Osteoblast (primary cell): ENCODE data around the gene DUSP8. TPM values are rescaled to one million over a fixed set of nuclear protein-coding genes. Genes with fewer than 3 reads are reported as not detected.

Experiments used
- DNase-seq: peaks from one replicate; pipeline ENCODE4 v3.0.0; 2011; ENCODE audit warnings: low spot score, mixed read lengths; ENCODE audit not compliant: insufficient read length; ENCODE audit errors: missing footprints
- H2AFZ ChIP-seq: 2 replicates; pipeline ENCODE4 v1.6.0; 2011; ENCODE audit warnings: mild to moderate bottlenecking, low read length
- H3K27ac ChIP-seq: 2 replicates; pipeline ENCODE4 v1.5.1; 2011; ENCODE audit warnings: mild to moderate bottlenecking, low read depth, low read length, moderate library complexity
- H3K27me3 ChIP-seq: 2 replicates; pipeline ENCODE4 v1.6.0; 2012; ENCODE audit warnings: mild to moderate bottlenecking, control low read depth, inconsistent platforms, low read length, moderate library complexity; ENCODE audit not compliant: insufficient read depth
- H3K36me3 ChIP-seq: 2 replicates; pipeline ENCODE4 v1.5.1; 2011; ENCODE audit warnings: mild to moderate bottlenecking, low read length, control low read depth, moderate library complexity; ENCODE audit not compliant: insufficient read depth
- H3K4me1 ChIP-seq: 2 replicates; pipeline ENCODE4 v1.5.1; 2011; ENCODE audit warnings: mild to moderate bottlenecking, low read length, control low read depth, moderate library complexity; ENCODE audit not compliant: insufficient read depth
- H3K4me2 ChIP-seq: 2 replicates; pipeline ENCODE4 v1.6.0; 2011; ENCODE audit warnings: mild to moderate bottlenecking, low read length; ENCODE audit not compliant: insufficient read depth
- H3K4me3 ChIP-seq: fragments of 200-600 bp; sonication (generic); 3 replicates; pipeline ENCODE4 v1.5.1; 2012; ENCODE audit warnings: mild to moderate bottlenecking, low read length, inconsistent platforms; ENCODE audit not compliant: insufficient read depth
- H3K79me2 ChIP-seq: 2 replicates; pipeline ENCODE4 v1.6.0; 2012; ENCODE audit warnings: mild to moderate bottlenecking, low read length, control low read depth, inconsistent platforms; ENCODE audit not compliant: insufficient read depth
- H3K9me3 ChIP-seq: 2 replicates; pipeline ENCODE4 v1.5.1; 2011; ENCODE audit warnings: low read depth, low read length, control low read depth
- H4K20me1 ChIP-seq: 2 replicates; pipeline ENCODE4 v1.6.0; 2012; ENCODE audit warnings: mild to moderate bottlenecking, low read length, control low read depth; ENCODE audit not compliant: insufficient read depth
- CTCF ChIP-seq: IDR thresholded peaks from 2 replicates; pipeline ENCODE4 v1.5.1; 2011; ENCODE audit warnings: mild to moderate bottlenecking, low read depth, low read length, moderate library complexity; ENCODE audit errors: extremely low read depth
- total RNA-seq: library from RNA; depleted of rRNA; stranded (reverse); fragments of >200 nt; gene quantifications from 2 replicates; pipeline ENCODE4 v1.2.3, GENCODE V29; 2012

The DUSP8 gene
- total RNA-seq, 1 donor = under 0.01 TPM

- Histone ChIP-seq H3K36me3 (no peaks in the 10 kb centered on the region), H4K20me1 (peaks cover 83% of the 10 kb centered on the region), H3K79me2 (peaks cover 71% of the 10 kb centered on the region), H3K4me2 (peak overlapping the region; percentile 43), H3K4me1 (peaks cover 12% of the 10 kb centered on the region), H2AFZ (no peak overlapping the region), H3K9me3 (no peaks in the 10 kb centered on the region), H3K27ac (no peak overlapping the region), H3K27me3 (no peaks in the 10 kb centered on the region), H3K4me3 (no peak overlapping the region)
- no peak for TF ChIP-seq CTCF
- DNase-seq = peak; percentile 98
These were observed 55.6 kb downstream of the DUSP8 start for GRCh38 chr11:1516273-1517067.

- Histone ChIP-seq H3K79me2 (peaks cover 64% of the 10 kb centered on the region), H3K27me3 (no peaks in the 10 kb centered on the region), H2AFZ (no peak overlapping the region), H4K20me1 (peaks cover 84% of the 10 kb centered on the region), H3K4me3 (peak overlapping the region; percentile 45), H3K4me1 (peaks cover 12% of the 10 kb centered on the region), H3K27ac (no peak overlapping the region), H3K4me2 (peak overlapping the region; percentile 71), H3K36me3 (no peaks in the 10 kb centered on the region), H3K9me3 (no peaks in the 10 kb centered on the region)
- peak; percentile 86 for TF ChIP-seq CTCF
- peak; percentile 100 for DNase-seq
These were observed 56.7 kb downstream of the DUSP8 start for GRCh38 chr11:1515082-1516060.

GRCh38 chr11:1514336-1515061 is 57.6 kb downstream of the DUSP8 start:
- TF ChIP-seq CTCF = no peak
- Histone ChIP-seq H3K27me3 (no peaks in the 10 kb centered on the region), H3K4me3 (no peak overlapping the region), H3K9me3 (no peaks in the 10 kb centered on the region), H3K4me2 (no peak overlapping the region), H3K27ac (no peak overlapping the region), H2AFZ (no peak overlapping the region), H3K79me2 (peaks cover 61% of the 10 kb centered on the region), H3K36me3 (no peaks in the 10 kb centered on the region), H4K20me1 (peaks cover 85% of the 10 kb centered on the region), H3K4me1 (peaks cover 12% of the 10 kb centered on the region)
- DNase-seq = peak; percentile 38
